Measurements from ENCODE around the gene PRKCE. TPM values are rescaled to one million over a fixed set of nuclear protein-coding genes. Genes with fewer than 3 reads are reported as not detected.

The PRKCE gene
- total RNA-seq, 1 experiment from 2014 or later, result 14.0 TPM

GRCh38 chr2:45833968-45834344 lies 182.5 kb downstream of the PRKCE start:
- in situ Hi-C loops (cut with HindIII; ENCODE audit: low pct_unique_long_range_greater_than_20kb, low sequenced_read_pairs) (no loop called here), intact Hi-C loops (cut with micrococcal nuclease; ENCODE audit: unreplicated experiment) (no loop called here)
- Histone ChIP-seq H3K4me1 (ENCODE audit: control insufficient read depth, insufficient read depth, low read length) (no peaks in the 10 kb centered on the region), H3K9me3 (ENCODE audit: control insufficient read depth, insufficient read depth, low read depth, low read length) (peaks cover 5% of the 10 kb centered on the region; the same call in 1 of the 2 replicates), H3K27me3 (ENCODE audit: control insufficient read depth, insufficient read depth, low read length) (no peaks in the 10 kb centered on the region), H3K4me3 (ENCODE audit: low read depth in 2 of 2, low read length in 2 of 2) (no peak overlapping the region), H3K36me3 (ENCODE audit: control insufficient read depth, insufficient read depth, low read length) (no peaks in the 10 kb centered on the region), H3K27ac (ENCODE audit: low read length) (no peak overlapping the region)
- TF ChIP-seq CTCF (IDR thresholded peaks at IDR 0.05) (no peak), REST (IDR thresholded peaks at IDR 0.05; ENCODE audit: insufficient read depth in 1 of 2, low read depth in 2 of 2, low read length in 1 of 2) (no peak), POLR2AphosphoS5 (IDR thresholded peaks at IDR 0.05; ENCODE audit: low read depth, low read length) (no peak), TCF7L2 (IDR thresholded peaks at IDR 0.05; ENCODE audit: low read depth, low read length) (no peak), SIN3A (IDR thresholded peaks at IDR 0.05; ENCODE audit: borderline replicate concordance, insufficient read depth, low read depth, low read length) (no peak)
- no TSS peak for BruUV-seq (replicated peaks)
- ChIA-PET CTCF (no interaction called here), POLR2A (no interaction called here)
- DNase-seq (ENCODE audit: low read depth, low spot score), result no peak
- ATAC-seq, result no peak

- in situ Hi-C loops (cut with HindIII; ENCODE audit: low pct_unique_long_range_greater_than_20kb, low sequenced_read_pairs) (no loop called here), intact Hi-C loops (cut with micrococcal nuclease; ENCODE audit: unreplicated experiment) (no loop called here)
- POLR2A ChIA-PET, result no interaction called here
- no TSS peak for BruUV-seq (replicated peaks)
- no peak overlapping the region for H3K27ac ChIP-seq (ENCODE audit: low read length)
- TF ChIP-seq CTCF (IDR thresholded peaks at IDR 0.05) (no peak), SIN3A (IDR thresholded peaks at IDR 0.05; ENCODE audit: borderline replicate concordance, insufficient read depth, low read depth, low read length) (no peak), REST (IDR thresholded peaks at IDR 0.05; ENCODE audit: insufficient read depth in 1 of 2, low read depth in 2 of 2, low read length in 1 of 2) (no peak), POLR2AphosphoS5 (IDR thresholded peaks at IDR 0.05; ENCODE audit: low read depth, low read length) (no peak), TCF7L2 (IDR thresholded peaks at IDR 0.05; ENCODE audit: low read depth, low read length) (no peak)
- H3K9me3 ChIP-seq (ENCODE audit: control insufficient read depth, insufficient read depth, low read depth, low read length), result peaks cover 5% of the 10 kb centered on the region; the same call in 1 of the 2 replicates
- no peak overlapping the region for H3K4me3 ChIP-seq (ENCODE audit: low read depth in 2 of 2, low read length in 2 of 2)
- H3K27me3 ChIP-seq (ENCODE audit: control insufficient read depth, insufficient read depth, low read length), result no peaks in the 10 kb centered on the region
- CTCF ChIA-PET, result interaction anchor here (0.5 kb wide), 1 partner anchor 250 kb away, joined by 4 read pairs; no protein-coding TSS in a partner anchor
- H3K4me1 ChIP-seq (ENCODE audit: control insufficient read depth, insufficient read depth, low read length), result no peaks in the 10 kb centered on the region
- ATAC-seq (no peak), DNase-seq (ENCODE audit: low read depth, low spot score) (no peak)
- no peaks in the 10 kb centered on the region for H3K36me3 ChIP-seq (ENCODE audit: control insufficient read depth, insufficient read depth, low read length)
These were observed 182.9 kb downstream of the PRKCE start for GRCh38 chr2:45834372-45834771.
